Transverse colon (tissue), 3 donors: Measurements from ENCODE around the gene KIF1B.

ENCODE experiments used
- CTCF ChIP-seq, 5 experiments: fragments of 200-600 bp in 3 of 5; fragments of 450-650 bp in 2 of 5; sonication (generic) in 3 of 5; IDR thresholded peaks; 1 replicate in 2 of 5; 2 replicates in 3 of 5; pipeline ENCODE4 v1.5.1; 2016 to 2017; ENCODE audit warnings: antibody characterized with exemption in 5 of 5, inconsistent platforms in 3 of 5, mild to moderate bottlenecking in 2 of 5, moderate library complexity in 1 of 5
- POLR2A ChIP-seq: fragments of 450-650 bp; IDR thresholded peaks from one replicate; pipeline ENCODE4 v1.6.1; 2016; ENCODE audit warnings: antibody characterized with exemption, mild to moderate bottlenecking, moderate library complexity

DNA sequence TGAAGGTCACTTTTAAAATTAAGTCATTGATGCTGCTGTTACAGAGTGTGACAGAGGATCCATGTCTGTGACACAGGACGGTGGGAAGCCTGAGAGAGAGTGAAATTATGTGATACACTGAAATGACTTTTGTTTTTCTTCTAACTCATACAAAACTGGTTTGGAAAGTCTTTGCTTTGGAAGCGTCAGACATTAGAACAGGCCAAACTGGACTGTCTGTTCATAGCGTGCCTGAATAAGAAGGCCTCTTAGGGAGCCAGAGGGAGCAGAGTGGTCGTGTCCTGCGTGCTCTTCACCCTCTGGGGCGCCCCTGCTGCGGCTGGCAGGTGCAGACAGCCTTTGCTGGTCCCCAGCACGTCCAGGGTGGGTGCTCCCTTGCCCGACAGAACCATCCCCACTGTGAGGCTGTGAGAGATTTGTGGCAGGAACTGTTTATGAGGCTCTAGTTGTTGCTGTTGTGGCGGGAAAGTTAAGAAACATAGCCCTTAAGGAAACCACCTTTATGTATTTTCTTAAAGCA is 168.8 kb downstream of the KIF1B start:
- TF ChIP-seq CTCF (IDR thresholded peaks at IDR 0.05) (no peak), POLR2A (no peak)
